ENCODE data around the gene TMEM182.

TMEM182 gene

GRCh38 chr2:102783506-102784183 is 21.8 kb downstream of the TMEM182 start:
- no peaks in the 10 kb centered on the region for H3K27me3 ChIP-seq (replicated peaks; ENCODE audit: control insufficient read depth, insufficient read depth, low read length, poor library complexity, severe bottlenecking)
- H3K27ac ChIP-seq (ENCODE audit: insufficient read depth, low read length, poor library complexity, severe bottlenecking) = no peak overlapping the region
- no peak for DNase-seq
- H3K4me1 ChIP-seq (ENCODE audit: control insufficient read depth, insufficient read depth, low read length, poor library complexity, severe bottlenecking) = no peaks in the 10 kb centered on the region
- no peaks in the 10 kb centered on the region for H3K36me3 ChIP-seq (ENCODE audit: control insufficient read depth, insufficient read depth, low read length)
- H3K4me3 ChIP-seq (ENCODE audit: insufficient read depth, low read depth, low read length, poor library complexity, severe bottlenecking) = no peak overlapping the region
- H3K9me3 ChIP-seq (ENCODE audit: control insufficient read depth, low read length) = no peaks in the 10 kb centered on the region

GRCh38 chr2:102784940-102785339 is 23.1 kb downstream of the TMEM182 start:
- no peak overlapping the region for H3K27ac ChIP-seq (ENCODE audit: insufficient read depth, low read length, poor library complexity, severe bottlenecking)
- no peaks in the 10 kb centered on the region for H3K9me3 ChIP-seq (ENCODE audit: control insufficient read depth, low read length)
- H3K36me3 ChIP-seq (ENCODE audit: control insufficient read depth, insufficient read depth, low read length) = no peaks in the 10 kb centered on the region
- DNase-seq = no peak
- H3K4me1 ChIP-seq (ENCODE audit: control insufficient read depth, insufficient read depth, low read length, poor library complexity, severe bottlenecking) = no peaks in the 10 kb centered on the region
- no peak overlapping the region for H3K4me3 ChIP-seq (ENCODE audit: insufficient read depth, low read depth, low read length, poor library complexity, severe bottlenecking)
- H3K27me3 ChIP-seq (replicated peaks; ENCODE audit: control insufficient read depth, insufficient read depth, low read length, poor library complexity, severe bottlenecking) = no peaks in the 10 kb centered on the region

GRCh38 chr2:102788216-102788884 is 26.5 kb downstream of the TMEM182 start:
- no peaks in the 10 kb centered on the region for H3K4me1 ChIP-seq (ENCODE audit: control insufficient read depth, insufficient read depth, low read length, poor library complexity, severe bottlenecking)
- no peaks in the 10 kb centered on the region for H3K27me3 ChIP-seq (replicated peaks; ENCODE audit: control insufficient read depth, insufficient read depth, low read length, poor library complexity, severe bottlenecking)
- no peak overlapping the region for H3K4me3 ChIP-seq (ENCODE audit: insufficient read depth, low read depth, low read length, poor library complexity, severe bottlenecking)
- no peak overlapping the region for H3K27ac ChIP-seq (ENCODE audit: insufficient read depth, low read length, poor library complexity, severe bottlenecking)
- H3K9me3 ChIP-seq (ENCODE audit: control insufficient read depth, low read length) = no peaks in the 10 kb centered on the region
- H3K36me3 ChIP-seq (ENCODE audit: control insufficient read depth, insufficient read depth, low read length) = no peaks in the 10 kb centered on the region
- no peak for DNase-seq

- H3K27me3 ChIP-seq (replicated peaks; ENCODE audit: control insufficient read depth, insufficient read depth, low read length, poor library complexity, severe bottlenecking) = no peaks in the 10 kb centered on the region
- no peaks in the 10 kb centered on the region for H3K9me3 ChIP-seq (ENCODE audit: control insufficient read depth, low read length)
- no peak overlapping the region for H3K27ac ChIP-seq (ENCODE audit: insufficient read depth, low read length, poor library complexity, severe bottlenecking)
- no peaks in the 10 kb centered on the region for H3K4me1 ChIP-seq (ENCODE audit: control insufficient read depth, insufficient read depth, low read length, poor library complexity, severe bottlenecking)
- no peak overlapping the region for H3K4me3 ChIP-seq (ENCODE audit: insufficient read depth, low read depth, low read length, poor library complexity, severe bottlenecking)
- no peak for DNase-seq
- no peaks in the 10 kb centered on the region for H3K36me3 ChIP-seq (ENCODE audit: control insufficient read depth, insufficient read depth, low read length)
These were observed 27.0 kb downstream of the TMEM182 start for GRCh38 chr2:102788885-102789260.

- Histone ChIP-seq H3K27me3 (replicated peaks; ENCODE audit: control insufficient read depth, insufficient read depth, low read length, poor library complexity, severe bottlenecking) (no peaks in the 10 kb centered on the region), H3K9me3 (ENCODE audit: control insufficient read depth, low read length) (no peaks in the 10 kb centered on the region), H3K4me3 (ENCODE audit: insufficient read depth, low read depth, low read length, poor library complexity, severe bottlenecking) (no peak overlapping the region), H3K27ac (ENCODE audit: insufficient read depth, low read length, poor library complexity, severe bottlenecking) (no peak overlapping the region), H3K4me1 (ENCODE audit: control insufficient read depth, insufficient read depth, low read length, poor library complexity, severe bottlenecking) (no peaks in the 10 kb centered on the region), H3K36me3 (ENCODE audit: control insufficient read depth, insufficient read depth, low read length) (no peaks in the 10 kb centered on the region)
- no peak for DNase-seq
These were observed 27.7 kb downstream of the TMEM182 start for GRCh38 chr2:102789349-102790090.

GRCh38 chr2:102790091-102790455 is 28.2 kb downstream of the TMEM182 start:
- H3K27ac ChIP-seq (ENCODE audit: insufficient read depth, low read length, poor library complexity, severe bottlenecking) = no peak overlapping the region
- H3K9me3 ChIP-seq (ENCODE audit: control insufficient read depth, low read length) = no peaks in the 10 kb centered on the region
- no peaks in the 10 kb centered on the region for H3K27me3 ChIP-seq (replicated peaks; ENCODE audit: control insufficient read depth, insufficient read depth, low read length, poor library complexity, severe bottlenecking)

GRCh38 chr2:102792568-102793208 is 30.9 kb downstream of the TMEM182 start:
- H3K4me1 ChIP-seq (ENCODE audit: control insufficient read depth, insufficient read depth, low read length, poor library complexity, severe bottlenecking) = no peaks in the 10 kb centered on the region
- no peak overlapping the region for H3K27ac ChIP-seq (ENCODE audit: insufficient read depth, low read length, poor library complexity, severe bottlenecking)
- H3K9me3 ChIP-seq (ENCODE audit: control insufficient read depth, low read length) = no peaks in the 10 kb centered on the region
- H3K36me3 ChIP-seq (ENCODE audit: control insufficient read depth, insufficient read depth, low read length) = no peaks in the 10 kb centered on the region
- no peak for DNase-seq
- no peaks in the 10 kb centered on the region for H3K27me3 ChIP-seq (replicated peaks; ENCODE audit: control insufficient read depth, insufficient read depth, low read length, poor library complexity, severe bottlenecking)
- no peak overlapping the region for H3K4me3 ChIP-seq (ENCODE audit: insufficient read depth, low read depth, low read length, poor library complexity, severe bottlenecking)

More at GRCh38 chr2:102790091-102790455, 28.2 kb downstream of the TMEM182 start:
- H3K36me3 ChIP-seq (ENCODE audit: control insufficient read depth, insufficient read depth, low read length) = no peaks in the 10 kb centered on the region
- DNase-seq = no peak
- H3K4me1 ChIP-seq (ENCODE audit: control insufficient read depth, insufficient read depth, low read length, poor library complexity, severe bottlenecking) = no peaks in the 10 kb centered on the region
- H3K4me3 ChIP-seq (ENCODE audit: insufficient read depth, low read depth, low read length, poor library complexity, severe bottlenecking) = no peak overlapping the region

GRCh38 chr2:102795641-102796040 is 33.8 kb downstream of the TMEM182 start:
- Histone ChIP-seq H3K4me1 (ENCODE audit: control insufficient read depth, insufficient read depth, low read length, poor library complexity, severe bottlenecking) (no peaks in the 10 kb centered on the region), H3K27me3 (replicated peaks; ENCODE audit: control insufficient read depth, insufficient read depth, low read length, poor library complexity, severe bottlenecking) (no peaks in the 10 kb centered on the region), H3K27ac (ENCODE audit: insufficient read depth, low read length, poor library complexity, severe bottlenecking) (no peak overlapping the region), H3K4me3 (ENCODE audit: insufficient read depth, low read depth, low read length, poor library complexity, severe bottlenecking) (no peak overlapping the region), H3K36me3 (ENCODE audit: control insufficient read depth, insufficient read depth, low read length) (no peaks in the 10 kb centered on the region), H3K9me3 (ENCODE audit: control insufficient read depth, low read length) (peaks cover 6% of the 10 kb centered on the region)
- DNase-seq = no peak

- Histone ChIP-seq H3K27me3 (replicated peaks; ENCODE audit: control insufficient read depth, insufficient read depth, low read length, poor library complexity, severe bottlenecking) (no peaks in the 10 kb centered on the region), H3K4me1 (ENCODE audit: control insufficient read depth, insufficient read depth, low read length, poor library complexity, severe bottlenecking) (no peaks in the 10 kb centered on the region), H3K9me3 (ENCODE audit: control insufficient read depth, low read length) (peaks cover 11% of the 10 kb centered on the region), H3K36me3 (ENCODE audit: control insufficient read depth, insufficient read depth, low read length) (no peaks in the 10 kb centered on the region), H3K27ac (ENCODE audit: insufficient read depth, low read length, poor library complexity, severe bottlenecking) (no peak overlapping the region), H3K4me3 (ENCODE audit: insufficient read depth, low read depth, low read length, poor library complexity, severe bottlenecking) (no peak overlapping the region)
- DNase-seq = no peak
These were observed 34.5 kb downstream of the TMEM182 start for GRCh38 chr2:102796337-102796736.

GRCh38 chr2:102797486-102797885 is 35.7 kb downstream of the TMEM182 start:
- H3K4me1 ChIP-seq (ENCODE audit: control insufficient read depth, insufficient read depth, low read length, poor library complexity, severe bottlenecking) = no peaks in the 10 kb centered on the region
- H3K9me3 ChIP-seq (ENCODE audit: control insufficient read depth, low read length) = peaks cover 13% of the 10 kb centered on the region
- DNase-seq = no peak
- H3K27me3 ChIP-seq (replicated peaks; ENCODE audit: control insufficient read depth, insufficient read depth, low read length, poor library complexity, severe bottlenecking) = no peaks in the 10 kb centered on the region
- no peak overlapping the region for H3K4me3 ChIP-seq (ENCODE audit: insufficient read depth, low read depth, low read length, poor library complexity, severe bottlenecking)
- no peak overlapping the region for H3K27ac ChIP-seq (ENCODE audit: insufficient read depth, low read length, poor library complexity, severe bottlenecking)
- H3K36me3 ChIP-seq (ENCODE audit: control insufficient read depth, insufficient read depth, low read length) = no peaks in the 10 kb centered on the region
